Endodermal cell (in vitro differentiated cells): ENCODE results near the gene STX10. TPM values are rescaled to one million over a fixed set of nuclear protein-coding genes. Genes with fewer than 3 reads are reported as not detected.

Source experiments
- DNase-seq: peaks from one replicate; pipeline ENCODE4 v3.0.0-alpha.2; 2017
- H3K27ac ChIP-seq: 2 replicates; pipeline ENCODE4 v1.5.1; 2013; ENCODE audit warnings: mild to moderate bottlenecking, low read depth, low read length, moderate library complexity
- H3K27me3 ChIP-seq: 2 replicates; pipeline ENCODE4 v1.6.1; 2013; ENCODE audit warnings: mild to moderate bottlenecking, low read length, moderate library complexity; ENCODE audit not compliant: insufficient read depth, control insufficient read depth, poor library complexity, severe bottlenecking
- H3K36me3 ChIP-seq: 2 replicates; pipeline ENCODE4 v1.7.0; 2013; ENCODE audit warnings: mild to moderate bottlenecking, low read length, moderate library complexity; ENCODE audit not compliant: control insufficient read depth, insufficient read depth
- H3K4me1 ChIP-seq: one replicate; pipeline ENCODE4 v1.7.0; 2013; ENCODE audit warnings: low read length; ENCODE audit not compliant: control insufficient read depth, insufficient read depth
- H3K4me3 ChIP-seq: 2 replicates; pipeline ENCODE4 v1.5.1; 2013; ENCODE audit warnings: mild to moderate bottlenecking, low read length, moderate library complexity
- H3K9ac ChIP-seq: 2 replicates; pipeline ENCODE4 v1.6.1; 2013; ENCODE audit warnings: mild to moderate bottlenecking, low read length, moderate library complexity; ENCODE audit not compliant: poor library complexity, severe bottlenecking; ENCODE audit errors: extremely low read depth
- H3K9me3 ChIP-seq: 2 replicates; pipeline ENCODE4 v1.6.1; 2013; ENCODE audit warnings: mild to moderate bottlenecking, low read length, moderate library complexity; ENCODE audit not compliant: control insufficient read depth
- H3K27ac Mint-ChIP-seq: 2 replicates; pipeline ENCODE4 v1.8.0; 2020; ENCODE audit warnings: mixed read lengths
- H3K27me3 Mint-ChIP-seq: 2 replicates; pipeline ENCODE4 v1.8.0; 2021; ENCODE audit warnings: mild to moderate bottlenecking, mixed read lengths; ENCODE audit not compliant: insufficient read depth
- H3K36me3 Mint-ChIP-seq: 2 replicates; pipeline ENCODE4 v1.8.0; 2020; ENCODE audit warnings: low read depth, mixed read lengths
- H3K4me1 Mint-ChIP-seq: 2 replicates; pipeline ENCODE4 v1.8.0; 2020; ENCODE audit warnings: mixed read lengths
- H3K4me3 Mint-ChIP-seq: 2 replicates; pipeline ENCODE4 v1.8.0; 2020; ENCODE audit warnings: mild to moderate bottlenecking, moderate library complexity, mixed read lengths
- H3K9me3 Mint-ChIP-seq: 2 replicates; pipeline ENCODE4 v1.8.0; 2020; ENCODE audit warnings: mild to moderate bottlenecking, mixed read lengths
- WGBS, 2 experiments: methylation state at CpG; one replicate each; pipeline versions ENCODE4 v1.1.5 to v1.1.7; 2013; ENCODE audit warnings: missing lambda C conversion rate in 2 of 2, mixed read lengths in 1 of 2; ENCODE audit not compliant: insufficient coverage in 1 of 2, insufficient read length in 1 of 2; 5-methylcytosine and 5-hydroxymethylcytosine counted together
- total RNA-seq, 2 donors: library from RNA; stranded (reverse); fragmentation: NEBNext Ultra II Directional in 1 of 2; extraction: Animal tissue kit (Norgen Biotek cat#: 25700) in 1 of 2; gene quantifications; 2 replicates in 1 of 2; 3 replicates in 1 of 2; pipeline ENCODE4 v1.2.1, GENCODE V29; 2021
- TF ChIP-seq, protein P1 (sequence below): fragments of 200-600 bp; sonication (generic); conservative IDR thresholded peaks from 2 replicates; pipeline ENCODE4 v1.5.0; 2021; ENCODE audit warnings: antibody characterized with exemption, mild to moderate bottlenecking

STX10 gene
- total RNA-seq, 2 donors from 2014 or later = 30.8 to 34.8 TPM

- Histone ChIP-seq H3K27ac (no peak within 1 kb of the TSS), H3K36me3 (no peaks in the 10 kb centered on the region), H3K27me3 (peaks cover 43% of the 10 kb centered on the region), H3K4me3 (peak within 1 kb of the TSS; percentile 60), H3K4me1 (no peaks in the 10 kb centered on the region), H3K9ac (no peak within 1 kb of the TSS), H3K9me3 (no peaks in the 10 kb centered on the region)
- Mint-ChIP-seq H3K27me3 (peaks cover 41% of the 10 kb centered on the region), H3K27ac (no peak within 1 kb of the TSS), H3K36me3 (peaks cover 13% of the 10 kb centered on the region), H3K4me3 (peak within 1 kb of the TSS; percentile 31), H3K9me3 (no peaks in the 10 kb centered on the region), H3K4me1 (peaks cover 7% of the 10 kb centered on the region)
- DNase-seq = peak; percentile 90
- TF ChIP-seq, protein P1, sequence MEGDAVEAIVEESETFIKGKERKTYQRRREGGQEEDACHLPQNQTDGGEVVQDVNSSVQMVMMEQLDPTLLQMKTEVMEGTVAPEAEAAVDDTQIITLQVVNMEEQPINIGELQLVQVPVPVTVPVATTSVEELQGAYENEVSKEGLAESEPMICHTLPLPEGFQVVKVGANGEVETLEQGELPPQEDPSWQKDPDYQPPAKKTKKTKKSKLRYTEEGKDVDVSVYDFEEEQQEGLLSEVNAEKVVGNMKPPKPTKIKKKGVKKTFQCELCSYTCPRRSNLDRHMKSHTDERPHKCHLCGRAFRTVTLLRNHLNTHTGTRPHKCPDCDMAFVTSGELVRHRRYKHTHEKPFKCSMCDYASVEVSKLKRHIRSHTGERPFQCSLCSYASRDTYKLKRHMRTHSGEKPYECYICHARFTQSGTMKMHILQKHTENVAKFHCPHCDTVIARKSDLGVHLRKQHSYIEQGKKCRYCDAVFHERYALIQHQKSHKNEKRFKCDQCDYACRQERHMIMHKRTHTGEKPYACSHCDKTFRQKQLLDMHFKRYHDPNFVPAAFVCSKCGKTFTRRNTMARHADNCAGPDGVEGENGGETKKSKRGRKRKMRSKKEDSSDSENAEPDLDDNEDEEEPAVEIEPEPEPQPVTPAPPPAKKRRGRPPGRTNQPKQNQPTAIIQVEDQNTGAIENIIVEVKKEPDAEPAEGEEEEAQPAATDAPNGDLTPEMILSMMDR = peak; percentile 16
- WGBS, 2 experiments = 12 to 18% methylated on average over 6 to 46 of the region's 47 CpGs
Measured at GRCh38 chr19:13102666-13103580, 47.3 kb downstream of the STX10 start, which contains the start of gene LYL1. LYL1 (minus strand) TSS chr19:13102858; CDS start chr19:13101171, 1,687 bp downstream.

DNA sequence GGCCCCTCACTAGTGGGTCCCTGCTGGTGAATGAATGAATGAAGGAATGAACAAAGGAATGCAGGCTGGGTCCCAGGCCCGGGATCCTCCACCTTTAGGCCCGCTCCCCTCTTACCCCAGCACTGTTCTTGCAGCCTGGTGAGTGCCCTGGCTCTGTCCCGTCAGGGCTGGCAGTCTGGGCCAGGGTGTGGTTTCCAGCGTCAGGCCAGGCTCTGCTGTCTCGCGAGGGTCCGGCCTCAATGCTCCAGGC lies 47.8 kb downstream of the STX10 start:
- Histone ChIP-seq H3K27me3 (peaks cover 48% of the 10 kb centered on the region), H3K36me3 (no peaks in the 10 kb centered on the region), H3K27ac (no peak overlapping the region), H3K9me3 (no peaks in the 10 kb centered on the region), H3K4me3 (no peak overlapping the region), H3K4me1 (no peaks in the 10 kb centered on the region), H3K9ac (no peak overlapping the region)
- WGBS, 2 experiments = 39 to 57% methylated on average over 3 to 7 of the region's 7 CpGs
- TF ChIP-seq, protein P1 = no peak
- peaks cover 9% of the 10 kb centered on the region for H3K36me3 Mint-ChIP-seq
- H3K27ac Mint-ChIP-seq = no peak overlapping the region
- no peaks in the 10 kb centered on the region for H3K9me3 Mint-ChIP-seq
- H3K27me3 Mint-ChIP-seq = peaks cover 46% of the 10 kb centered on the region
- H3K4me1 Mint-ChIP-seq = peaks cover 7% of the 10 kb centered on the region
- peak overlapping the region; percentile 31 for H3K4me3 Mint-ChIP-seq
- DNase-seq = no peak

- Mint-ChIP-seq H3K27ac (no peak overlapping the region), H3K4me1 (peaks cover 7% of the 10 kb centered on the region), H3K4me3 (peak overlapping the region; percentile 31), H3K9me3 (no peaks in the 10 kb centered on the region), H3K36me3 (peaks cover 6% of the 10 kb centered on the region), H3K27me3 (peaks cover 51% of the 10 kb centered on the region)
- WGBS, 2 experiments = 87 to 95% methylated on average over 3 to 7 of the region's 7 CpGs
- Histone ChIP-seq H3K9ac (no peak overlapping the region), H3K27ac (no peak overlapping the region), H3K36me3 (no peaks in the 10 kb centered on the region), H3K4me1 (no peaks in the 10 kb centered on the region), H3K27me3 (peaks cover 54% of the 10 kb centered on the region), H3K4me3 (no peak overlapping the region), H3K9me3 (no peaks in the 10 kb centered on the region)
- DNase-seq = no peak
- TF ChIP-seq, protein P1 = no peak
Measured at GRCh38 chr19:13101590-13102415, 48.4 kb downstream of the STX10 start.
